DND-41 (cell line): Measurements from ENCODE around the gene CEACAM3.

Experiments
- EZH2 ChIP-seq: IDR thresholded peaks from 3 replicates; pipeline ENCODE4 v1.6.1; 2012; ENCODE audit warnings: borderline replicate concordance, low read depth, mild to moderate bottlenecking, moderate library complexity, low read length, inconsistent platforms; ENCODE audit not compliant: severe bottlenecking
- TF ChIP-seq, protein P1 (sequence below): IDR thresholded peaks from 2 replicates; pipeline ENCODE4 v1.5.1; 2012; ENCODE audit warnings: borderline replicate concordance, low read length, moderate library complexity, mild to moderate bottlenecking; ENCODE audit not compliant: poor library complexity, severe bottlenecking; ENCODE audit errors: extremely low read depth

DNA sequence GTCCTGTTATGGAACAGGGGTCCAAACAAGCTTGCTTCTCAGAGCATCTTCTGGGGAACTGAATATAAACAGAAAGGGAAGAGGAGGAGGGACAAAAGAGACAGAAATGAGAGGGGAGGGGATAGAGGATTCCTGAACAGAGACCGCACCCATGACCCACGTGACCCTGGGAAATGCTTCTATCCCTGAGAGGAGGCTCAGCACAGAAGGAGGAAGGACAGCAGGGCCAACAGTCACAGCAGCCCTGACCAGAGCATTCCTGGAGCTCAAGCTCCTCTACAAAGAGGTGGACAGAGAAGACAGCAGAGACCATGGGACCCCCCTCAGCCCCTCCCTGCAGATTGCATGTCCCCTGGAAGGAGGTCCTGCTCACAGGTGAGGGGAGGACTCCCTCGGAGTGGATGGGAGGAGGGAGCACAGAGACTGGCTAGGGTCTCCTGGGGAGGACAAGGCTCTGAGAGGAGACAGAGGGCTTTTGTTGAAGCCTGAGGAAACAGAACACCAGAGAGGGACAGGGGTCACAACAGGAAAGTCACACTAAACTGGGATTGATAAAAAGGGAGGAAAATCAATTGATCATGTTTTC lies 41.0 kb upstream of the CEACAM3 start, which contains the start of gene CEACAM6:
- TF ChIP-seq, protein P1, sequence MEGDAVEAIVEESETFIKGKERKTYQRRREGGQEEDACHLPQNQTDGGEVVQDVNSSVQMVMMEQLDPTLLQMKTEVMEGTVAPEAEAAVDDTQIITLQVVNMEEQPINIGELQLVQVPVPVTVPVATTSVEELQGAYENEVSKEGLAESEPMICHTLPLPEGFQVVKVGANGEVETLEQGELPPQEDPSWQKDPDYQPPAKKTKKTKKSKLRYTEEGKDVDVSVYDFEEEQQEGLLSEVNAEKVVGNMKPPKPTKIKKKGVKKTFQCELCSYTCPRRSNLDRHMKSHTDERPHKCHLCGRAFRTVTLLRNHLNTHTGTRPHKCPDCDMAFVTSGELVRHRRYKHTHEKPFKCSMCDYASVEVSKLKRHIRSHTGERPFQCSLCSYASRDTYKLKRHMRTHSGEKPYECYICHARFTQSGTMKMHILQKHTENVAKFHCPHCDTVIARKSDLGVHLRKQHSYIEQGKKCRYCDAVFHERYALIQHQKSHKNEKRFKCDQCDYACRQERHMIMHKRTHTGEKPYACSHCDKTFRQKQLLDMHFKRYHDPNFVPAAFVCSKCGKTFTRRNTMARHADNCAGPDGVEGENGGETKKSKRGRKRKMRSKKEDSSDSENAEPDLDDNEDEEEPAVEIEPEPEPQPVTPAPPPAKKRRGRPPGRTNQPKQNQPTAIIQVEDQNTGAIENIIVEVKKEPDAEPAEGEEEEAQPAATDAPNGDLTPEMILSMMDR = no peak
- no peak for TF ChIP-seq EZH2
